Rectal smooth muscle tissue (tissue), 1 donor: Measurements from ENCODE around the gene POP4.

Experiments used
- H3K27ac ChIP-seq: one replicate; pipeline ENCODE4 v1.7.0; 2013; ENCODE audit warnings: low read depth, low read length, inconsistent platforms
- H3K27me3 ChIP-seq: one replicate; pipeline ENCODE4 v1.7.0; 2013; ENCODE audit warnings: low read length; ENCODE audit not compliant: control insufficient read depth, insufficient read depth
- H3K36me3 ChIP-seq: one replicate; pipeline ENCODE4 v1.7.0; 2013; ENCODE audit warnings: low read length; ENCODE audit not compliant: control insufficient read depth, insufficient read depth
- H3K4me1 ChIP-seq: one replicate; pipeline ENCODE4 v1.7.0; 2013; ENCODE audit warnings: low read length; ENCODE audit not compliant: control insufficient read depth, insufficient read depth
- H3K4me3 ChIP-seq: one replicate; pipeline ENCODE4 v1.7.0; 2013; ENCODE audit warnings: low read length
- H3K9ac ChIP-seq: one replicate; pipeline ENCODE4 v1.7.0; 2013; ENCODE audit warnings: low read length

The POP4 gene

GRCh38 chr19:29603308-29603707, 2.8 kb upstream of the POP4 start:
- Histone ChIP-seq H3K27ac (no peak overlapping the region), H3K36me3 (no peaks in the 10 kb centered on the region), H3K4me3 (no peak overlapping the region), H3K27me3 (no peaks in the 10 kb centered on the region), H3K9ac (no peak overlapping the region), H3K4me1 (peaks cover 3% of the 10 kb centered on the region)

- Histone ChIP-seq H3K4me1 (peaks cover 3% of the 10 kb centered on the region), H3K27ac (peak overlapping the region; percentile 94), H3K36me3 (peaks cover 9% of the 10 kb centered on the region), H3K27me3 (no peaks in the 10 kb centered on the region), H3K4me3 (peak overlapping the region; percentile 97), H3K9ac (peak overlapping the region; percentile 87)
Observed at GRCh38 chr19:29606420-29606747, 301 bp downstream of the POP4 start.

GRCh38 chr19:29609636-29610035, 3.6 kb downstream of the POP4 start:
- H3K4me1 ChIP-seq, result peaks cover 3% of the 10 kb centered on the region
- no peak overlapping the region for H3K9ac ChIP-seq
- H3K36me3 ChIP-seq, result peaks cover 36% of the 10 kb centered on the region
- H3K4me3 ChIP-seq, result no peak overlapping the region
- no peaks in the 10 kb centered on the region for H3K27me3 ChIP-seq
- H3K27ac ChIP-seq, result no peak overlapping the region

GRCh38 chr19:29610213-29610573, 4.1 kb downstream of the POP4 start:
- H3K36me3 ChIP-seq, result peaks cover 36% of the 10 kb centered on the region
- no peaks in the 10 kb centered on the region for H3K27me3 ChIP-seq
- no peak overlapping the region for H3K4me3 ChIP-seq
- no peak overlapping the region for H3K27ac ChIP-seq
- H3K9ac ChIP-seq, result no peak overlapping the region
- peaks cover 3% of the 10 kb centered on the region for H3K4me1 ChIP-seq

GRCh38 chr19:29610574-29611271, 4.6 kb downstream of the POP4 start:
- no peak overlapping the region for H3K4me3 ChIP-seq
- no peak overlapping the region for H3K27ac ChIP-seq
- H3K36me3 ChIP-seq, result peaks cover 38% of the 10 kb centered on the region
- H3K9ac ChIP-seq, result no peak overlapping the region
- no peaks in the 10 kb centered on the region for H3K27me3 ChIP-seq
- H3K4me1 ChIP-seq, result peaks cover 3% of the 10 kb centered on the region

GRCh38 chr19:29612121-29612520, 6.0 kb downstream of the POP4 start:
- H3K4me1 ChIP-seq, result no peaks in the 10 kb centered on the region
- no peak overlapping the region for H3K27ac ChIP-seq
- no peak overlapping the region for H3K9ac ChIP-seq
- no peak overlapping the region for H3K4me3 ChIP-seq
- peaks cover 44% of the 10 kb centered on the region for H3K36me3 ChIP-seq
- H3K27me3 ChIP-seq, result no peaks in the 10 kb centered on the region

- no peak overlapping the region for H3K9ac ChIP-seq
- no peaks in the 10 kb centered on the region for H3K4me1 ChIP-seq
- no peaks in the 10 kb centered on the region for H3K27me3 ChIP-seq
- no peak overlapping the region for H3K27ac ChIP-seq
- peaks cover 44% of the 10 kb centered on the region for H3K36me3 ChIP-seq
- H3K4me3 ChIP-seq, result no peak overlapping the region
Observed at GRCh38 chr19:29612801-29613595, 6.9 kb downstream of the POP4 start.

- Histone ChIP-seq H3K27ac (no peak overlapping the region), H3K36me3 (peaks cover 40% of the 10 kb centered on the region), H3K4me3 (no peak overlapping the region), H3K27me3 (no peaks in the 10 kb centered on the region), H3K9ac (no peak overlapping the region), H3K4me1 (no peaks in the 10 kb centered on the region)
Observed at GRCh38 chr19:29614046-29614445, 8.0 kb downstream of the POP4 start.

GRCh38 chr19:29614780-29615179, 8.7 kb downstream of the POP4 start:
- Histone ChIP-seq H3K9ac (no peak overlapping the region), H3K4me3 (no peak overlapping the region), H3K27ac (no peak overlapping the region), H3K27me3 (no peaks in the 10 kb centered on the region), H3K36me3 (peaks cover 40% of the 10 kb centered on the region), H3K4me1 (no peaks in the 10 kb centered on the region)

GRCh38 chr19:29615891-29616425, 9.9 kb downstream of the POP4 start:
- Histone ChIP-seq H3K4me3 (no peak overlapping the region), H3K27ac (no peak overlapping the region), H3K9ac (no peak overlapping the region), H3K36me3 (peaks cover 39% of the 10 kb centered on the region), H3K27me3 (no peaks in the 10 kb centered on the region), H3K4me1 (no peaks in the 10 kb centered on the region)

- H3K4me1 ChIP-seq, result no peaks in the 10 kb centered on the region
- no peak overlapping the region for H3K27ac ChIP-seq
- H3K36me3 ChIP-seq, result peaks cover 34% of the 10 kb centered on the region
- H3K4me3 ChIP-seq, result no peak overlapping the region
- no peaks in the 10 kb centered on the region for H3K27me3 ChIP-seq
- H3K9ac ChIP-seq, result no peak overlapping the region
Observed at GRCh38 chr19:29616541-29616940, 10.5 kb downstream of the POP4 start.

- no peaks in the 10 kb centered on the region for H3K4me1 ChIP-seq
- no peaks in the 10 kb centered on the region for H3K27me3 ChIP-seq
- peaks cover 24% of the 10 kb centered on the region for H3K36me3 ChIP-seq
- no peak overlapping the region for H3K9ac ChIP-seq
- H3K27ac ChIP-seq, result no peak overlapping the region
- no peak overlapping the region for H3K4me3 ChIP-seq
Observed at GRCh38 chr19:29617366-29618266, 11.5 kb downstream of the POP4 start.
